CMK (cell line): Measurements from ENCODE around the gene GPRC5B.

Source experiments
- DNase-seq: peaks from one replicate; pipeline ENCODE4 v3.0.0-alpha.2; 2010; ENCODE audit warnings: low read depth

GPRC5B gene

DNA sequence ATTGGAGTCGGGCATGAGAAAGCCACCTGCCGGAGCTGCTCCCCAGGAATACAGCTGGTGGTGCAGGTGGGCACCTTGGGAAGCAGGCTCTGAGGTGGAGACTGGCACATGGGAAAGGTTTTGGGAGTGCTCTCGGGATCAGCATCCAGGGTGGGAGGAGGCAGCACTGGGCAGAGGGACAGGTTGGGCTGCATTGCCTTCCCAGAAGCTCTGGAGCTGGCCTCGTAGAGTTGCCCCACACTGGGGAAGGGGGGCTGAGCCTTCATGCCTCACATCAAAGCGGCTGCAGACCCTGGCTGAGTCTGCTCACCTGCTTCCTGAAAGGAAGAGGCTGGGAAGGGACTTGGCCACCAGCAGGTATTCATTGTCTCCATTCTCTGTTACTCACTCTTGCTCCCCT lies 13.5 kb upstream of the GPRC5B start:
- no peak for DNase-seq

DNA sequence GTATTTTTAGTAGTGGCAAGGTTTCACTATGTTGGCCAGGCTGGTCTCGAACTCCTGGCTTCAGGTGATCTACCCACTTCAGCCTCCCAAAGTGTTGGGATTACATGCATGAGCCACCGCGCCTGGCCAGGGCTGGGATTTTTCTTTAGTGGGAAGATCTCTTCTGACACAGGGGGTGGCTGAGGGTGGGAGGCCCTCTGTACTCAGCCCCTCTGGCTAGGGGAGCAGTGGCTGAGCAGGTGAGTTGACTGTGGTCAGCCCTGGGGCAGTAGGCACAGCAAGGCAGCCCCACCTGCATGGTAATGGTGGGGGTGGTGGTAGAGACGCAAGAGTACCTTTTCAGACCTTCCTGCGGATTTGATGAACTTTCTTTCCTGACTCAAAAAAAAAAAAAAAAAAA lies 12.3 kb upstream of the GPRC5B start:
- DNase-seq, result no peak

DNA sequence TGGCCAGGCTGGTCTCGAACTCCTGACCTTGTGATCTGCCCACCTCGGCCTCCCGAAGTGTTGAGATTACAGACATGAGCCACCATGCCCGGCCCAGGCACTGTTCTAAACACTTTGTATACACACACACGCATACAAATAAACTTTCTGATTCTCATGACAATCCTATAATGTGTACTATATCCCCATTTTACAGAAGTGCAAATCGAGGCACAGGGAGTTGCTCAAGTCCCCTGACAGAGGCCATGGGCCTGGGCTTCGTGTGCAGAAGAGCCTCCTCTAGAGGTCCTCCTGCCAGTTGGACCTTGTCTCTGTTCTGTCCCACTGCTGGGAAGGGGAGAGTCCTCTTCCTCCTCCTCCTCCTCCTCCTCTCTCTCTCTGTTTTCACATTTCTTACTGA lies 9.9 kb upstream of the GPRC5B start:
- no peak for DNase-seq

DNA sequence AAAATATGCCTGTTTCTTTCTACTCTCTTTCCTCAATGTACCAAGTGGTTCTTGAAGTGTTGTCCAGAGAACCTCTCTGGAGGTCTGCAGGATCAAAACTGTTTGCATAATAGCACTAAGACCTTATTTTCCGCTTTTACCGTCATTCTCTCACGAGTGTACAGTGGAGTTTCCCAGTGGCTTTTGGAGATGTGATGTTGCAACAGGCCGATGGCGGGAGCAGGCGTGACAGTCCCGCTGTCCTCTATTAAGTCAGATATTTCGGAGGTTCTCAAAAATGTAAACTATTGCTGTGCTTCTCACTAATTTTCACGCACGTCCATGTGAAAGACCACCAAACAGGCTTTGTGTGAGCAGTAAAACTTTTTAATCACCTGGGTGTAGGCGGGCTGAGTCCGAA lies 8.3 kb upstream of the GPRC5B start:
- no peak for DNase-seq

DNA sequence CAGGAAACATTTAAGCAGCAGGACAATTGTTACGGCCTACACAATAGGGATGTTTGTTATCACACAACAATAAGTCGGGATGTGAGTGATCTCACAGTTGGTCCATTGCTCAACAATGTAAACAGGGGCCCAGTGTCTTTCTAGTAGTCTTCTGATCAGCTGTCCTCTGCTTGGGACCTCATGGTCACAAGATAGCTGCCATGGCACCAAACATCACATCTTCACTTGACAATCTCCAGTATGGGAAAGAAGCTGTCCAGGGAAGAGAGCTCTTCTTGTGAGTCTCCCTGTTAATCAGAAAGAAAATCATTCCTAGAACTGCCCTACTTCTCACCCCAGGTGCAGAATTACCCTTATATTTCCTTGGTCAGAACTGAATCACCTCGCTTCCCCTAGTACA lies 6.3 kb upstream of the GPRC5B start:
- no peak for DNase-seq

DNA sequence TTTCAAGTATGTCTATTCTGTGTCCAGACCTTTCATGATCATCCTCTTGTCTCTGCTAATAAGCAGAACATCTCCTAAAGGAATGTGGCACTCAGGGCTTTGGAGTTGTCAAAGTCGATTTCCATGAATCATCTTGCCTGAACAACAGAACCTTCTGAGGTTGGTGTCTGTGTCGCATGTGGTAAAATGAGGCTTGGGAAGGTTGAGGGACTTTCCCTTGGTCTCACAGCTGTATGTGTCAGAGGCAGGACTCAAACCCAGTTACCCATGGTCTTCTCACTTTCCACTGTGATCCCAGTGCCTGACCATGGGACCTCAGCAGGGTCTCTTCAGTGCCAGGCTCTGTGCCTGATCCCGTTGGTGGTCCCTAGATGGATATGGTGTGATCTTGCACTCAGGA lies 4.2 kb upstream of the GPRC5B start:
- no peak for DNase-seq

DNA sequence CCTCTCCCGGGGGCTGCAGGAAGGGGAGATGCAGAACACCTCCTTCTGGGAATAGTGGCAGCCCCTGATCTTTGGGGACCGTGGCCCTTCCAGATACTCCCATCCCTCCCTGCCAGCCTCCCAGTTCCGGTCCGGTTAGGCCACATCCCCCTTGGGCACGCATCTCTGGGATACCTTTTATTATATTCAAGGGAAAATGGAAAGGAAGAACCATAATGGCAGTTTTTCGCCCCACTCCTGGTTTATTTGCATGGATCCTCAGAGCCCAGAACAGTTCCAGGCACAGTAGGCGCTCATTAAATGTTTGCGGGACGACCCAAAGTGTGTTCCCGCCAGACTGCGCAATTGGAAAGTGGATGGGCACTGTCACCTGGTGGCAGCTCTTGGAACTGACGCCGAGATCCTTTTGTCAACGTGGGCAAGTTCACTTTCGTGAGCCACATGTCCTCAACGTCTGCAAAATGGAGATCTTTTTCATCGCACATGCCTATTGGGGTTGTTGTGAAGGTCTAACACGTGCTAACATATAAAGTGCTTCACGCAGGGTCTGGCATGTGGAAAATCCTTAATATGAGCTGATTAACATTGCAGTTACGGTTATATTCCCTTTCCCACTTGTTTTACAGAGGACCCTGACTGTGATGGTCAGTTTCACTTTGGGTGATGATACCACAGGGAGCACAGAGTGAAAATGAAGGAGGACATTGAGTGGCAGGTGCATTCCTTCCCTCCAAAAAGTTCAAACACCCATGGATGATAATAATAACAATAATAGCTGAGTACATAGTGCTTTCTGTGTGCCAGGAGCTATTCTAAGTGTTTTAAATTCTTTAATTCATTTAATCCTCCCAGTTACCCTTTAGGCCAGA lies 1.7 kb upstream of the GPRC5B start:
- peak; percentile 18 for DNase-seq

DNA sequence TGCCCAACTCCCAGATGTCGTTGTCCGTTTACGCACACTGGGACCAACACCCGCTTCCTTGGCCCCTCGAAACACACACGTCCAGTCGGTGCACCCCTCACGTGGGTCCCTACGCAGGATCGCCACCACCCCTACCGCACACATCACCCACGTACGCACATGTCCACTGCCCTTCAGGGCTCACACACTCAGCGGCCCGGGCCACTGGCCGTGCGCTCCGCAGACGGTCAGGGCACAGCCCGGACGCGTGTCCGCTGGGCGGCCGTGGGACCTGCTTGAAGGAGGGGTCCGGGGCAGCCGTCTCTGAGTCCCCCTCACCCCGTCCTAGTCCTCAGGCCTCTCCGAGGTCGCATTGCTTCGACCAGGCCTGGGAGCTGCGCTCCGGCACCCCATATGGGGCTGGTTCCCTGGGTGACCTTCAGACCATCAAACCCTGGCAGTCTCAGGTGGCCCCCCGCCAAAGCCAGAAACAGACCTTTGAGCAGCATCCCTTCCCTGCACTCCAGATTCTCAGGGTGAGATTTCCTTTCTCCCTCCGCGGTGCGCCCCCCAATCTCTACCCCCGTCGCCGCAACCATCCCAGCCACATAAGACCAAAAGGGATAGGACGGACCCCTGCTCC lies 914 bp upstream of the GPRC5B start:
- no peak for DNase-seq

DNA sequence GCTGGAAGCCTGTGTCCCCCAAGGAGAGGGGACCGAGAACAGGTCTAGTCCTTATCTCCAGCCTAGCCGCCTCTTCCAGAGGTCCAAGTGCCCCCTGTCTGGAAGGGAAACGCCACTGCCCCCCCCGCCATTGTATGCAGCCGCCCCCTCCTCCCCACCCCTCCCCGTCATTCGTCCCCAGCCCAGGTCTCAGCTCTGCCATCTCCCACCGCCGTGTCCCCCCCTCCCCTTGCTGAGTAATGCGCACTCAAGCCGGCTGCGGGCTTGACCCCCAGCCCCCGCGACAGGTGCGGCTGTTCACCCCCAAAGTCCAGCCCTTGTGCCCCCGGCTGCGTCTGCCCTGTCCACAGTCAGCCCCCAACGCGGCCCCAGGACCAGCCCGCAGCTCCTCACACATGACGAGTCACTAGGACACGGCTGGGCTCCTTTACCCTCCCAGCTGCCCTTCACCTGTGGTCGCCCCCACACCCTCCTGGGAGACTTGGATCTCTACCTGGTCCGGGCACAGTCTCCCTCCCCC lies 622 bp downstream of the GPRC5B start:
- DNase-seq, result no peak

DNA sequence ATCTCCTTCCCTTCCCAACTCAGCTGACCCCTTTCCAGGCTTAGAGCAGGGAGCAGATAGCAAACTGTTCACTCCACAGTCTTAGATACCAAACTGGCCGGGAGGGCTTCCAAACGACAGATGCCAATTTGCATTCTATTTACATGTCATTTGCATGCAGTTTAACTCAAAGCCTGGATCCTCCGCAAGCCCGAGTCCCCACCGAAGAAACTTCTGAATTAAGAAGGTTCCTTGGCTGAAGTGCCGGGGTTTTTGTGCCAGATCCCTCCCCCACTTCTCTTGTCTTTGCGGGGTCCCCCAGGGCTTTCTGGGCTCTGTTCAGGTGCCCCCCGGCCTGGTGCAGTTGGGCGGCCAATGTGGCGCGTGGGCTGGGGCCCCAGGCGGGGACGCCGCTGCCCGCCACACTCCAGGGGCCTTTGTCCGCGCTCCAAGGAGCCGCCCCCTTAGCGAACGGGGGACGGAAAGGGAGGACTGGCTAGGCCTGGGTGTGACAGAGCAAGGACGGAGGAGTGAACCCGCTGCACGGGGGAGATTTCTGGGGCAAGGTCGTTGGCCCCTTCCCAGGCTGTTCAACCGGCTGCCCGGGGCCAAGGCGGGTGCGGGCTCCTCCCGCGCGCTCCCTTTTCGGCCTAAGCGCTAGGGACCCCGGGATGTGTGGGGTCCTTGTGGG lies 1.2 kb downstream of the GPRC5B start:
- no peak for DNase-seq

DNA sequence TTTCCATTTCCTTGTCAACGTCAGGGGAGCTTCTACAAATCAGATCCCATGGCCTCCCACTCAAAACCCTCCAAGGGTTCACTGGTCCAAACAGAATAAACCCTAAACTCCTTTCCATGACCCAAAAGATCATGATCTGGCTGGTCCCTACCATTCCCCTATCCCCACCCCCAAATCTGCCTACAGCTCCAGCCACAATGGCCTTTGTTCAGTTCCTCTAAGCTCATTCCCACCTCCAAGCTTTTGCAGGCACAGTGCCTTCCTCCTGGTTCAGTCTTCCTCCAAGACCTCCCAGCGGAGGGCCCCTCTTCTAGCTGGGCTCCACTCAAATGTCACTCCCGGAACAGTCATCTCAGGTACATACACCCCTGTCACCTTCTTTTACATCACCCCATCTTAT lies 2.0 kb downstream of the GPRC5B start:
- no peak for DNase-seq

DNA sequence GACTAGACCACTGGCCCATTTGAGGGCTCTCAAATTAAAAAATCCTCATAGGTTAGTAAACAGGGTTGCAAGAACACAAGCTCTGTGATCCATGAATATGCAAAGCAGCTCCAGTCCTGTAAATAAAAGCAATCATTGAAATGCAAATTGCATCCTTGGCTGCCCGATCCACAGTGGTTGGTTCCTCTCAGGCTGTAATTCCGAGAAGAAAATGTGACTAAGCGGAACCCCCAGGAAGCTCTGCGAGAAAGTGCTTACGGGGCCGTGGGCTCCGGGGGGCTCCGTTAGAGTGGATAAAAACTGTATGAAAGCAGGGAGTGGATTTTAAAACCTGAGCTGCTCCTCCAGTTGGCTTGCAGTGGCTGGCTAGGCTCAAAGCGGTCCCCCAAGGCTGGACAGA lies 2.5 kb downstream of the GPRC5B start:
- no peak for DNase-seq

DNA sequence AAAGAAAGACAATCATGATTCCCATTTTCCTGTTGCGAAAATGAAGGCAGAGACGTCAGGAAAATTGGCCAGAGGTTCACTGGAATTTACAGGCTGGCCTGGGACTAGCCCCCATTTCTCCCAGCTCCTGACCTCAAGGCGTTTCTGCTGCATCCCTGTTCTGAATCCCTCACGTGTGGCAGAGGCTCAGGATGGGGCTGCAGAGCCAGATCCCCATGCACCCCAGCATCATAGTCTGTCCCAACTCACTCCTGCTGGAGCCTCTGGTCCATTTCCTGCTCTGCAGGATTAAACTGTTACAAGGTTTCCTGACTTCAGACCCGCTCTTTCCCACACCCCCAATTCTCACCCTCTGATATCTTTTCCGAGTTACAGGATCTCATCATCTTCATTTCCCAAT lies 2.9 kb downstream of the GPRC5B start:
- DNase-seq, result no peak

DNA sequence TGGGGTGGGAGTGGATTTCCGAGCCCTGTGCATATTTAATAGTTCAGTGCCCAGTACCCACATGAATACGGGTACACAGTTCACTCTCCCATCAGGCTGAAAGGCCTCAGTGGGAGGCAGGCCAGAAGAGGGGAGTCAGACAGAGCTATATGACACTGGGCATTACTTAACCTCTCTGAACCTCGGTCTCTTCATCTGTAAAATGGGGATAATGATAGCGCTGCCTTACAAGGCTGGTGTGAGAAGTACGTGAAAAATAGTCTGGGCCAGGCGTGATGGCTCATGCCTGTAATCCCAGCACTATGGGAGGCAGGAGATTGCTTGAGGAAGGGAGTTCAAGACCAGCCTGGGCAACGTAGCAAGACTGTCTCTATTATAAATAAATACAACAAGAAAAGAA lies 3.6 kb downstream of the GPRC5B start:
- no peak for DNase-seq

DNA sequence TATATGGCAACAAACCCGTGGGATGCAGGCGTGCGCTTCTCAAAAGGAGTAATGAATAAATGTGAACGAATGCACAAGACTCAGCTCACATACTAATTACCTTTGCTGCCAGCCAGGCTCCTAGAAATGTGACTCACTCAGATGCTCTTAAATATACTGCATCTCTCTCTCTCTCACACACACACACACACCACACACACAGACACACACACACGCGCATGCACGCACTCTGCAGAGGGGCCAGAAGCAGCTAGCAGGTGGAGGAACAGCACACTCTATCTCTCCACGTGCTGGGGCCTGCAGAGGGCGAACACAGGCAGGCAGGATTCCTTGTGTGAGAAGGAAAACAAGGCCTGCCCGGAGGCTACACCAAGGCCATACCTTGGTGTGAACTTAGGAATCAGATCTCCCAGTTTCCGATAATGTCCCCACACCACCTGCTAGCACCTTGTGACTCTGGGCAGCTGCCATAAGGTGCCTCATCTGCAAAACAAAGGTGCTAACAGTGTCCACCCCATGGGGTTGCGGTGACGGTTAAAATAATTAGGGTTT lies 5.3 kb downstream of the GPRC5B start:
- no peak for DNase-seq

DNA sequence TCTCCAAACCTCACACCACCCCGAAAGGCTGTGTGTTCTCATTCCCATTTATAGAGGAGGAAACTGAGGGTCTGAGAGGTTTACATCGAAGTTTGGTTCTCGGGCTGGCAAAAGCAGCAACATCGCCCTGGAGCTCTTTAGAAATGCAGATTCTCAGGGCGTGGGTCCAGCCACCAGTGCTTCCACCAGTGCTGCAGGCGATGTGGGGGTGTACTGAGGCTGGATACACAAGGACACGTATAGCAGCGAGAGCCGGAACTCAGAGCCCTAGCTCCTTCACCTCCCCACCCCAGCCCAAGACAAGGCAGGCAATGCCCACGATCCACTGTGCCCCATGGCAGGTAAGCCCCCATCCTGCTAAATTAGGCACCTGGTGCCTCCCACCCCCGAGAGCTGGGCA lies 5.9 kb downstream of the GPRC5B start:
- DNase-seq, result no peak

DNA sequence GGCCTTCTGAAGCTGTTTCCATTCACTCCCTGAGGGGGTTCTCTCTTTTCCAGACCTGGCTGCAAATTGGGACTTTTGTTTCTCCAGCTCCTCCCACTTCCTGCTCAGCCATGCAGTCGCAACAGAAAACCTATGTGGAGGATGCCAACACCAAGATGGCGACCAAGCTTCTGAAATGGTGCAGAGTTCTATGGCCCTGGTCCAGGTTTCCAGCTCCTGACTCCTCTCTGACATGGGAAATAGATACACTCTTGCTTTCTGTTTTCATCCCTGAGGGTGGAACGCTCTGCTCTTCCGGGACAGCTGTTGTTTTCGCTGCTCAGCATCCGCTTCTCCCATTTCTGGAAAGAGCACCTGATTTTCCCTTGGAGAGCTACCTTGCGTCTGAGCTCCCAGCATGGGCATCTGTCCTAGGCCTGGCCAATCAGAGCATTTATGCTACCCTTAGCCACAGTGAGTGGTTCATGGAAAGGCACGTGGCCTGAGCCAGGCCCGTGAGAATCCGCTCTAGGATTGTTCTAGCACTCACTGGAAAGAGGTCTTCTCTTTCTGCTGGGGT lies 8.1 kb downstream of the GPRC5B start:
- DNase-seq, result no peak

DNA sequence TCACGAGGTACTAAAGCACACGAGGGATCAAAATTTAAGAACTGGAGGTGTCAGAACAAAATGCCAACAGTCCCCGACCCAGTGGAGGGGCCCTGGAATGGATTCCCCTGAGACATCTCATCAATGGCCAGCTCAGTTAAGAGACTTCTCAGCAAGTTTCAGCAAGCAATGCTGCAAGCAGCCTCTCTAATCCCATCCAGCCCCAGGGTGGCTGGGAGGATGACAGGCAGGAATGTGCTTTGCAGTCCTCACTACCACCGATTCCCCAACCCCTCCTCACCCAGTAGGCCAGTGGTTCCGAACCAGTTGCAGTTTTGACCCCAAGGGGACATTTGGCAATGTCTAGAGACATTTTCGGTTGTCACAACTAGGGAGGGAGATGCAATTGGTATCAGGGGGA lies 8.7 kb downstream of the GPRC5B start:
- no peak for DNase-seq

DNA sequence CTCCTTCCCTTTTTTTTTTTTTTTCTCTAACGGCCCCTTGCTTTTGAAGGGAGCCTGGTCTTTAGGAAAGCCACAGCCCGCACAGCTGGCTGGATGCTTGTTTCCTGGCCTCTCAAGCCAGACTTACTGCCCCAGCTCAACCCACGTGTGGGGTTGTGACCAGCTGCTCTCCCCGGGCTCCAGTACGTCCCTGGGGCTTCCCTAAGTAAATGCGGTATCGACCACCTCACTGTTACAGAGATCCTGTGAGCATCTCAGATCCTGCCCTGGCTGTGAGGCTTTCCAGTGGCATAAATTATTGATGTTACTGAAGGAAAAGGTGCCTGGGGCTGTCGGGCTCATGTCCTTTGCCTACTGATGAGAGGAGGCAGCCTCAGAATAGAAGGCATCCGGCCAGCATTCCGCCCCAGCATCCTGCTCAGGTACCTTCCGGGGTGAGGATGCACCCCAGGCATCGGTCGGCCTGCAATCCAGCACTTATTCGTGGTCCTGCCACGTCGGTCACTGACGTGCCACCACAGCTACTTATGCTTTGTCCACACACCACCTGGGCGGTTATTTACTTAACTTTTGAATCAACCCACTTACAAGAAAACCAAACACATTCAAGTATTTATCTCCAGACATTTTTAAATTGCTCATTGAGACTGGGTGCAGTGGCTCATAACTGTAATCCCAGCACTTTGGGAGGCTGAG lies 9.6 kb downstream of the GPRC5B start:
- no peak for DNase-seq

DNA sequence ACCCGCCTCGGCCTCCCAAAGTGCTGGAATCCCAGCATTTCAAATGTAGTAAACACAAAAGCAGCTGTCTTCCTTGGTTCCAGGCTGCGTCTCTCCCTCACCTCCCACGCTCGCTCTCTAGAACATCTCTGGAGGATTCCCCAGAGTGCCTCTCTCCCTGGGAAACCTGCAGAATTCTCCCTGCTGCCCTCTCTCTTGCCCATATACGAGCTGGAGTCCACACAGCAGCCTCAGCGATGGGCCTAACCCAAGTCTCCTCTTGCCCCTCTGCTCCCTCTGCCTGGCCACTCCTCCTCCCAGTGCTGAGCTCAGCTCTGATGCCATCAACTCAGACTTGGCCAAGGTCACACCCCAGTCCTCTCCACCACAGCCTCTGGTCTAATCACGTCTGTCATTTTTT lies 10.6 kb downstream of the GPRC5B start:
- no peak for DNase-seq

DNA sequence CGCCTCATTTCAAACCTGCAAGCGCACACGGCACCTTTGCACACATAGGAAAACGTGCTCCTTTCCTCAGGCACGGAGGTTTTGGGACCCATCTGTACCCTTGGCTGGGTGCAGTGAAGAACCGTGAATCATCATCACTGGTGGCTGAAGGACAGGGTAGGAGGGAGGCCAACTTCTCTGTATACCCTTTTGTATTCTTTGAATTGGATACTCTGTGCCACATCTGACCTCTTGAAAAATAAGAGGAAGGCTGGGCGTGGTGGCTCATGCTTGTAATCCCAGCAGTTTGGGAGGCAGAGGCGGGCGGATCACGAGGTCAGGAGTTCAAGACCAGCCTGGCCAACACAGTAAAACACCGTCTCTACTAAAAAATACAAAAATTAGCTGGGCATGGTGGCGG lies 11.7 kb downstream of the GPRC5B start:
- DNase-seq, result no peak
